BJ (cell line): ENCODE measurements around the gene RCOR2. TPM values are rescaled to one million over a fixed set of nuclear protein-coding genes. Genes with fewer than 3 reads are reported as not detected.

Source experiments
- CTCF ChIA-PET: fragments of 350-600 bp; formaldehyde crosslinking; extraction: SDS; loops from one replicate; lab custom pipeline; 2021; ENCODE audit warnings: antibody characterized with exemption, inconsistent platforms; lab: Yijun Ruan, JAX
- POLR2A ChIA-PET: fragments of 300-600 bp; sonication (Branson Sonifier 250); formaldehyde crosslinking; extraction: SDS; loops from one replicate; lab custom pipeline; 2021; ENCODE audit warnings: antibody characterized with exemption; lab: Charles Lee
- DNase-seq: peaks from one replicate; pipeline ENCODE4 v3.0.0-alpha.2; 2011; ENCODE audit warnings: low read depth
- H3K27me3 ChIP-seq: 2 replicates; pipeline ENCODE4 v1.6.0; 2011; ENCODE audit warnings: low read length; ENCODE audit not compliant: control insufficient read depth, insufficient read depth
- H3K36me3 ChIP-seq: 2 replicates; pipeline ENCODE4 v1.5.1; 2011; ENCODE audit warnings: low read length; ENCODE audit not compliant: control insufficient read depth, insufficient read depth
- H3K4me3 ChIP-seq: 2 replicates; pipeline ENCODE4 v1.5.1; 2011; ENCODE audit warnings: low read depth, mild to moderate bottlenecking, control low read depth, low read length
- polyA plus RNA-seq: library from polyadenylated mRNA; depleted of rRNA; stranded (reverse); fragments of >200 nt; gene quantifications from 2 replicates; pipeline ENCODE4 v1.2.3, GENCODE V29; 2011
- TF ChIP-seq, protein P1 (sequence below): IDR thresholded peaks from 2 replicates; pipeline ENCODE4 v1.5.1; 2011; ENCODE audit warnings: low read depth, mild to moderate bottlenecking, control low read depth, inconsistent platforms, low read length, moderate library complexity; ENCODE audit not compliant: insufficient read depth

The RCOR2 gene
- polyA plus RNA-seq, 1 experiment = 2.5 TPM

DNA sequence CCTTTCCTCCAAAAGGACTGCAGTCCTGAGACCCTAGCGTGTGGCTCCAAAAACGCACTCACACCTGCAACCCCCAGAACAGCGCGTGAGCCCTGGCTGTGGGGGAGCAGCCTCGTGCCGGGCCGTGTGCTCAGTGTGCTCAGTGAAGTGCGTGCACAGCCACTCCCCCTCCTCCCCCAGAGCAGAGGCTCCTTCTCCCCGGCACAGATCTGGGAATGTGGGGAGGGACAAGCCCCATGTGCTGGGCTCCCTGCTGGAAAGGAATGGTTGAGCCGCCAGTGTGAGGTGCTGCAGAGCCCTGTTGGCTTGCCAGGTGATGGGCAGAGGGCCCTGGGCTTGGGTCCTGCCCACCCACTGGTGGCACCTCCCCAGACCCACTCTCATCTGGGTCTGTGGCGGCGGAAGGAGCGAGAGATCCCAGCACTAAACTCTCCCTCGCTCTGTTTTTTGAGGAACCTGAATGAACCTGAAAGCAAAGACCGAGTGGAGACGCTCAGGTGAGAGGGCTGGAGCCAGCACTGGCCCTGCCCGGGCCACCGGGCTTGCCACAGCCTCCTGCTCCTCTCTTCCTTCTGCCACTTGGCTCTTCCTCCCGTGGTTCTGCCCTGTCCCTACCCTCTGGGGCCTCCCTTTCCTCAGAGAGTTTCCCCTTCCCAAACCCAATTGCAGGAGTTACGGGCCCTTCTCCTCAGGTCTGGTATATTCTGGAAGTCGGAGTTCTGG is 9.0 kb downstream of the RCOR2 start:
- Histone ChIP-seq H3K27me3 (no peaks in the 10 kb centered on the region), H3K36me3 (peaks cover 16% of the 10 kb centered on the region), H3K4me3 (no peak overlapping the region)
- POLR2A ChIA-PET = no interaction called here
- TF ChIP-seq, protein P1, sequence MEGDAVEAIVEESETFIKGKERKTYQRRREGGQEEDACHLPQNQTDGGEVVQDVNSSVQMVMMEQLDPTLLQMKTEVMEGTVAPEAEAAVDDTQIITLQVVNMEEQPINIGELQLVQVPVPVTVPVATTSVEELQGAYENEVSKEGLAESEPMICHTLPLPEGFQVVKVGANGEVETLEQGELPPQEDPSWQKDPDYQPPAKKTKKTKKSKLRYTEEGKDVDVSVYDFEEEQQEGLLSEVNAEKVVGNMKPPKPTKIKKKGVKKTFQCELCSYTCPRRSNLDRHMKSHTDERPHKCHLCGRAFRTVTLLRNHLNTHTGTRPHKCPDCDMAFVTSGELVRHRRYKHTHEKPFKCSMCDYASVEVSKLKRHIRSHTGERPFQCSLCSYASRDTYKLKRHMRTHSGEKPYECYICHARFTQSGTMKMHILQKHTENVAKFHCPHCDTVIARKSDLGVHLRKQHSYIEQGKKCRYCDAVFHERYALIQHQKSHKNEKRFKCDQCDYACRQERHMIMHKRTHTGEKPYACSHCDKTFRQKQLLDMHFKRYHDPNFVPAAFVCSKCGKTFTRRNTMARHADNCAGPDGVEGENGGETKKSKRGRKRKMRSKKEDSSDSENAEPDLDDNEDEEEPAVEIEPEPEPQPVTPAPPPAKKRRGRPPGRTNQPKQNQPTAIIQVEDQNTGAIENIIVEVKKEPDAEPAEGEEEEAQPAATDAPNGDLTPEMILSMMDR = no peak
- no peak for DNase-seq
- CTCF ChIA-PET = interaction anchor here (1.7 to 2.4 kb wide), 2 partner anchors 10 to 71 kb away, joined by 11 to 13 read pairs; no protein-coding TSS in a partner anchor

DNA sequence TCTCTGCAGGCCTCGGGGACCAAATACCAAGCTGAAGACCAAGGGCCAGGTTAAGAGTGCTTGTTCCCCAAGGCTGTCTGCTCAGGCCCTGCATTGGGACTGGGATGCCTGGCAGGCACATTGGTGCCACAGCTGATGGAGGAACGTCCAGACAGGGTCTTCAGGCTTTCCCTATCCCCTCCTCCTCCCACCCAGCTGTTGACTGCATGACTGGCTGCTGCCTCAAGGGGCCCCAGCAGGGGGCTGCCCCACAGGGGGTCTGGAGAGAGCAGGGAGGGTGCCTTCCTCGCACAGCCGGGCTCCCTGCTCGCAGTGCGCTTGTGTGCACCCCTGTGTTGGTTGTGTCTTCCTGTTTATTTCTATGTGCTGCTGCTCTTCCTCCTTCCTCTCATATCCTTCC is 9.9 kb downstream of the RCOR2 start:
- no peak for DNase-seq
- CTCF ChIA-PET = interaction anchor here (0.6 to 2.4 kb wide), 15 partner anchors 8 to 141 kb away, joined by 3 to 13 read pairs (median 4); partner anchors contain the start of genes MARK2 and RCOR2
- Histone ChIP-seq H3K36me3 (peaks cover 21% of the 10 kb centered on the region), H3K4me3 (no peak overlapping the region), H3K27me3 (no peaks in the 10 kb centered on the region)
- TF ChIP-seq, protein P1 = no peak
- POLR2A ChIA-PET = no interaction called here

DNA sequence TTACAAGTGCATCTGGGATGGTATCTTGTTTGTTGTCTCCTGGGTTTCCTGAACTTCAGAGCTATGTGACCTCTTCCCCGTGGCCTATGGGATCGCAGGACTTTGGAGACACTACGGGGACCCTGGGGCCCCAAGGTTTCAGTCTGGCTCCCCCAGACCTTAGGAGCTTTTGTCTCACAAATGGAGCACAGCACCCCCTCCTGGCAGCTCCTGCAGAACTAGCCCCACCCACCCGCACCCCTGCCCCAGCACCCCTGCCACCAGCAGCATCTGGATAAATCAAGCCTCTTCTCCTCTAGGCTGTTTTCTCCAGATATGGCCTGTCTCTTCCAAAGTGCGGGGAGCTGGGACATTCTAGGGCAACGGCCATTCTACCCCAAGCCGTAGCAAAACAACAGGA is 10.4 kb downstream of the RCOR2 start:
- Histone ChIP-seq H3K36me3 (peaks cover 23% of the 10 kb centered on the region), H3K4me3 (no peak overlapping the region), H3K27me3 (no peaks in the 10 kb centered on the region)
- TF ChIP-seq, protein P1 = peak; percentile 40; the same call in 1 of the 2 replicates
- CTCF ChIA-PET = interaction anchor here (0.6 to 2.4 kb wide), 16 partner anchors 8 to 141 kb away, joined by 3 to 13 read pairs (median 4); partner anchors contain the start of genes MARK2 and RCOR2
- DNase-seq = no peak
- POLR2A ChIA-PET = no interaction called here

DNA sequence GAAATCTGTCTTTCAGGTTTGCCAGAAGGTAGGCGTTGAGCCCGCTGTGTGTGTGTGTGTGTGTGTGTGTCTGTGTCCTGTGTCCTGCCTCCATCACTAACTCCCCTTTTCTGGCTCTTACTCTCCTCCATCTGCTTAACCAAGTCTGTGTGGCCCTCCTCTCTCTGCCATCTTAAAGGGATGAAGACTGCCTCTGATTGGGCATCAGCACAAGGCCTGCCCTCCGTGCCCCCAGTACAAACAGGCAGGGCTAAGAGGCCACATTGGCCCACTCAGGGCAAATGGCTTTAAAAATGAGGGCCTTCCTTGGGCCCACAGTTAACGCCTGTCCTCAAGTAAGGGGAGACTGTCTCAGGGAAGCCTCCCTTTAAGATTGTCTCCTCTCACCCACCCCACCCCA is 10.9 kb downstream of the RCOR2 start:
- CTCF ChIA-PET = interaction anchor here (0.6 to 2.4 kb wide), 16 partner anchors 8 to 140 kb away, joined by 3 to 13 read pairs (median 4); partner anchors contain the start of gene MARK2
- H3K27me3 ChIP-seq = no peaks in the 10 kb centered on the region
- DNase-seq = no peak
- POLR2A ChIA-PET = no interaction called here
- H3K36me3 ChIP-seq = peaks cover 24% of the 10 kb centered on the region
- TF ChIP-seq, protein P1 = no peak
- H3K4me3 ChIP-seq = no peak overlapping the region

DNA sequence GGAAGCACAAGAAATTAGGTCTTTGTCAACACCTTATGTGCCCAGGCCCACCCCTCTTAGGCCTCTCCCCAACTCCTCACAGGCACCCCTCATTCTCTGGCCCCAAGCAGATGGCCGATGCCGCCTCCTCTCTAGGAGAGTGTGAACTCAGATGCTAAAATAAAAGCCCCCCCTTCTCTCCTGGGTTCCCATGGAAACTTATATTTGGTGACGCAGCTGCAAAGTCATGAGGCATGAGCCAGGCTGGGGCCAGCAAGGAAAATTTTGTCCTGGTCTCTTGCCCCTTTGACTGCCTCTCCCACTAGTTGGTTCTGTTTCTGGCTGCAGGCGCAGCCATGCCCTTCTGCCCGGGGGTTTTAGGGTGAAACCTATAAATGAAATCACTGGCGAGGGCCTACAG is 11.8 kb downstream of the RCOR2 start:
- peaks cover 30% of the 10 kb centered on the region for H3K36me3 ChIP-seq
- H3K4me3 ChIP-seq = no peak overlapping the region
- POLR2A ChIA-PET = no interaction called here
- CTCF ChIA-PET = interaction anchor here (0.9 to 2.4 kb wide), 4 partner anchors 29 to 68 kb away, joined by 3 to 13 read pairs (median 4); partner anchors contain the start of gene MARK2
- H3K27me3 ChIP-seq = no peaks in the 10 kb centered on the region
- TF ChIP-seq, protein P1 = no peak
- no peak for DNase-seq
